Middle frontal gyrus (tissue), 1 donor: ENCODE data around the gene HACE1.
A peak's percentile ranks its signal among the peaks of the same experiment; 100 is the strongest.
"Not testable (repeated sequence)": the region's sequence is repeated elsewhere in the genome, so short reads cannot be mapped to it uniquely, and the experiment has no call there.

Experiments
- DNase-seq: peaks from one replicate; pipeline ENCODE4 v3.0.0-alpha.2; 2015; ENCODE audit warnings: low spot score; ENCODE audit errors: extremely low spot score

Gene HACE1, protein sequence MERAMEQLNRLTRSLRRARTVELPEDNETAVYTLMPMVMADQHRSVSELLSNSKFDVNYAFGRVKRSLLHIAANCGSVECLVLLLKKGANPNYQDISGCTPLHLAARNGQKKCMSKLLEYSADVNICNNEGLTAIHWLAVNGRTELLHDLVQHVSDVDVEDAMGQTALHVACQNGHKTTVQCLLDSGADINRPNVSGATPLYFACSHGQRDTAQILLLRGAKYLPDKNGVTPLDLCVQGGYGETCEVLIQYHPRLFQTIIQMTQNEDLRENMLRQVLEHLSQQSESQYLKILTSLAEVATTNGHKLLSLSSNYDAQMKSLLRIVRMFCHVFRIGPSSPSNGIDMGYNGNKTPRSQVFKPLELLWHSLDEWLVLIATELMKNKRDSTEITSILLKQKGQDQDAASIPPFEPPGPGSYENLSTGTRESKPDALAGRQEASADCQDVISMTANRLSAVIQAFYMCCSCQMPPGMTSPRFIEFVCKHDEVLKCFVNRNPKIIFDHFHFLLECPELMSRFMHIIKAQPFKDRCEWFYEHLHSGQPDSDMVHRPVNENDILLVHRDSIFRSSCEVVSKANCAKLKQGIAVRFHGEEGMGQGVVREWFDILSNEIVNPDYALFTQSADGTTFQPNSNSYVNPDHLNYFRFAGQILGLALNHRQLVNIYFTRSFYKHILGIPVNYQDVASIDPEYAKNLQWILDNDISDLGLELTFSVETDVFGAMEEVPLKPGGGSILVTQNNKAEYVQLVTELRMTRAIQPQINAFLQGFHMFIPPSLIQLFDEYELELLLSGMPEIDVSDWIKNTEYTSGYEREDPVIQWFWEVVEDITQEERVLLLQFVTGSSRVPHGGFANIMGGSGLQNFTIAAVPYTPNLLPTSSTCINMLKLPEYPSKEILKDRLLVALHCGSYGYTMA

DNA sequence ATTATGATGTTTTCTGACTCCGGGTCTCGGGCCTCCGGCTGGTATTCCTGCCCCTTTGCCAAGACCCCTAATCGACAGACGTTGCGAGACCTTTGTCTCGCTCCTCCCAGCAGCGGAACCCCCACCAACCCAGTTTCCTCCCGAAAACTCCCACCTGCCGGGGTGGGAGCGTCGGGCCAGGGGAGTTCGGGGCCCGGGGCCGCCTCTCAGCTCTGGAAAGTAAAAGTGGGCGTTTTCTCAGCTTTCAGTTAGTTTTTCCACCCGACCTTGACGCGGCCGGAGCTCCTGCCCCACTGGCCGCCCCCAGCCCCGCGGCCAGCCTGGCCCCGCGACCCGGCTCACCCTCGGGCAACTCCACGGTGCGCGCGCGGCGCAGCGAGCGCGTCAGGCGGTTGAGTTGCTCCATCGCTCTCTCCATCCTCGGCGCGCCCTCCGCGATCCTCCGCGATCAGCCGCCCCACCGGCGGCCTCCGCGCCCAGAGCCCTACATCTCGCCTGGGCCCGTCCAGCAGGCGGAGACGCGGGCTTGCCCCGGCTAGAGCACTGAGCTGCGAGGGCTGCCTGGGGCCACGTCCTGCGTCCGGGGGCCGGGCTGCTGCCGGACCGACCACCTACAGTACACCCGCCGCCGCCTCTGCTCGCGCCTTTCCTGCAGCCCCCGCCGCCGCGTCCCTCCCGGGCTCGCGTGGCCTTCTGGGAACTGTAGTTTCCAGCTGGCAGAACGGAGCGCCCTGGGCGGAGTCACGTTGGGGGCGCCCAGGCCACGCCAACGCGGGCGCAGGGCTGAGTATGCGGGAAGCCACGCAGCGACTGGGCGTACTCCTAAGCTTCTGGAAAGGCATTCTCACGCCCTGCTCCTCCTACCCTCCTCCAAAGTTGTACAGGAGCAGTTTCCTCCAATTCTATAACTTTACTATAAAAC, at the start of gene HACE1:
Gene HACE1, minus strand, starts transcription at position 695 of the 922 bp plus-strand sequence. Its CDS starts 277 bp downstream, at position 418.
- DNase-seq: peak; percentile 88

DNA sequence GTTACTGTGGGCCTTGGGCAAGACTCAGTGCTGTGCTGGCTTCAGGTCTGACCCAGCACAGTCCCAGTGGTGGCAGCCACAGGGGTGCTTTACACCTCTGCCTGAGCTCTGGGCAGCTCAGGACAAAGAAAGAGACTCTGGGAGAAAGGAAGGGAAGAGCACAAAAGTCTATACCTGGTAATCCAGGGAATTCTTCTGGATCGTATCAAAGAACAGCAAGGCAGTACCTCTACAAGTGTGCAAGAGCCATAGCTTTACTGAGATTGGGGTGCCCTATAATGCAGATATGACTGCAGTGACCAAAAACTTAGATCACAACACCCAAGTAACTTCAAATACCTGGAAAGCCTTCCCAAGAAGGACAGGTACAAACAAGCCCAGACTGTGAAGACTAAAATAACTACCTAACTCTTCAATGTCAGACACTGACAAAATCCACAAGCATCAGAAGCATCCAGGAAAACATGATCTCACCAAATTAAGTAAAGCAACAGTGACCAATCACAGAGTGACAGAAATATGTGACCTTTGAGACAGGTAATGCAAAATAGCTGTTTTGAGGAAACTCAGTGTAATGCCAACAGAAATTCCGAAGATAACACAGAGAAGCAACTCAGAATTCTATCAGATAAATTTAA, 49.3 kb upstream of the HACE1 start:
- no peak for DNase-seq

DNA sequence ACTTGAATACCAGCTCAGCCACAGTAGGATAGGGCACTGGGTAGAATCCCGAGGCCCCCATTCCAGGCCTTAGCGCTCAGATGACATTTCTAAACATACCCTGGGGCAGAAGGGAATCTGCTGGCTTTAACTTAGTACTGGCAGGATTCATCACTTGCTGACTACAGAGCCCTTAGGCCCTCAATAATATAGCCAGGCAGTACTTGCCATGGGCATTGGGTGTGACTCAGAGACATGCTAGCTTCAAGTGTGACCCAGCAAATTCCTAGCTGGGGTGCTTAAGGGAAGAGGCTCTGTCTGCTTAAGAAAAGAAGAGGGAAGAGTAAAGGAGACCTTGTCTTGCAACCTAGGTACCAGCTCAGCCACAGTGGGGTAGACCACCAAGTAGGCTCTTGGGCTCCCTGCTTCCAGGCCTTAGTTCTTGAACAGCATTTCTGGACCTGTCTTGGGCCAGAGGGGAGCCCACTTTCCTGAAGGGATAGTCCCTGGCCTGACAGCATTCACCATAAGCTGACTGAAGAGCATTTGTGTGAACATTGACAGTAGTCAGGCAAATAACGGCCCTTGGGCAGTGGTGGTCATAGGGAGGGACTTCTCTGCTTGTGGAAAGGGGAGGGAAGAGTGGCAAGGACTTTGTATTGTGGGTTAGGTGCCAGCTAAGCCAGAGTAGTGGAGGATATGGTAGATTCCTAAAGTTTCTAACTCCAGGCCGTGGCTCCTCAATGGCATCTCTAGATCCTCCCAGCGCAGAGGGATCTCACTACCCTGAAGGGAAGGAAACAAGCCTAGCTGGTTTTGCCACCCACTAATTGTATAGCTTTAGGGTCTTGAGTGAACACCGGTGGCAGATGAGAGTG, 48.5 kb upstream of the HACE1 start:
- DNase-seq: no peak

DNA sequence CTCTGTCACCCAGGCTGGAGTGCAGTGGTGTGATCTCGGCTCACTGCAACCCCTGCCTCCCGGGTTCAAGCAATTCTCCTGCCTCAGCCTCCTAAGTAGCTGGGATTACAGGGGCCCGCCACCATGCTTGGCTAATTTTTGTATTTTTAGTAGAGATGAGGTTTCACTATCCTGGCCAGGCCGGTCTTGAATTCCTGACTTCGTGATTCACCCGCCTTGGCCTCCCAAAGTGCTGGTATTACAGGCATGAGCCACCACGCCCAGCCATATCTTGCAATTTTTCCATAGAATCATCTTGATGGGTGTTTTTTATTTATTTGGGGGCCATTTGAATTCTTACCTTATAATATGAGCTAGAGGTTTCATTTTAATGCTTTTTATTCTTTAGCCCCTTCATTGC, 39.2 kb upstream of the HACE1 start:
- not testable (repeated sequence) for DNase-seq

DNA sequence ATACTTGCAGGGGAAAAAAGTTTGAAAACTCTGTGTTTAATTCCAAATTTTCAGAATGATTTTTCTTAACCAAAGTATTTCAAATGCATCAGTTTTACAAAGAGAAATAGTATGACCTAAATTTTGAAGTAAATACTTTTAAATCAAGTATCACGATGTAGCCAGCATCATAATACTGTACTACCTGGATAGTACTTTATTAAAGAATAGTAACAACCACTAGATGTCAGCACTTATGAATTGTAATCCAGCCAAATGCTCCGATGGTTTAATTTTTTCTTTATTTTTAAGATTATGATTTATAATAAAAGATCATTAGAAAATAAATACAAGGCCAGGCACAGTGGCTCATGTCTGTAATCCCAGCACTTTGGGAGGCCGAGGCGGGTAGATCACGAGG, 37.2 kb upstream of the HACE1 start:
- DNase-seq: no peak

DNA sequence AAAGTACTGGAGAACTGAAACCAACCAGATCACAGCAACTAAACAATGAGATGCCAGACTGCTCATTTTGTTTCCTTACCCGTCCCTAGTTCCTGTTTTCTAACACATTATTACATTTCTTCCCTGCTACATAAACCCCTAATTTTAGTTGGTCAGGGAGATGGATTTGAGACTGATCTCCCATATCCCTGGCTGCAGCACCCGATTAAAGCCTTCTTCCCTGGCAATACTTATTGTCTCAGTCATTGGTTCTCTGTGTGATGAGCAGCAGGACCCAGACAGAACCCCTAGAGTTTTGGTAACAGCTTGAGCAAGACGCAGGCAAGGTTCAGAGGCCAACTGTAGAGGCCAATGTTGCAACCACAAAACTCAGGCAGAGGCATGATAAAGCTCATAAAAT, 28.3 kb upstream of the HACE1 start:
- no peak for DNase-seq

DNA sequence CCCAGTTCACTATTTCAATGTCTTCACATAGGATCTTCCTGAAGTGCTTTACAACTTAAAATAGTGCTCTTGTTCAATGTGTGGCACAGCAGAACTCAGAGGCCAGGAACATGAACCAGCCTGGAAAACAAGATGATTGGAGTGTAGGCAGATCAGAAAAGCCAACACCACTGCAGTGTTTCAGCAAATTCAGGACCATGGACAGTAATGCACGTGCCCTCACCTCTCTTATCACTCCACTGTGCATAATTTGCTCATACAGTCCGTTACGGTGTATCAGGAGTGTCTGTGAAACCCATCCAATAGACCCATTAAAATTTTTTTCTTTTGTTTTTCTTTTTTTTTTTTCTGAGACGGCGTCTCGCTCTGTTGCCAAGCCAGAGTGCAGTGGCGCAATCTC, 27.6 kb upstream of the HACE1 start:
- DNase-seq: no peak

DNA sequence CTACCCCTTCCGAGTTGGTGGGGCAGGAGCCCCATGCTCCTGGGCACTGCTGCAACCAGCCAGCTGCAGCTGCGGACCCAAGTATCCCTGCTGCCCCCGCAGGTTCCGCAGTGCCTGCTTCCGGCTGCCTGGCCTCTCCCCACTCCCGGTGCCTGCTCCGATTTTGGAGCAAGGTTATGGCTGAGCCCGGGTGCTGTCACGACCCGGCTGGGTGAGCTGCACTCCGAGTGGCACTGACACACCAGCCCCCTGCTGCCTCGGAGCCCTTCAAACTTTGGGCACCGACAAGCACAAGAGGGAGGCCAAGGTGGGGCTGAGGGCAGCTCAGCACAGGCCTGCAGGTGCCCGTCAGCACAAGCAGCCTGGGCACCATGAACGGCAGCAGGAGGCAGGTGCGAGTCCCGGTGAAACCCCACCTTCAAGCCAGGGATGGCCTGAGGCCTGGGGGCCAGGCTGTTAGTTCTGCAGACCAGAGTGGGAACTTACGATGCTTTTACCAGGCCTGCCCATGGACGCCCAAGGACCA, 25.9 kb upstream of the HACE1 start:
- no peak for DNase-seq

DNA sequence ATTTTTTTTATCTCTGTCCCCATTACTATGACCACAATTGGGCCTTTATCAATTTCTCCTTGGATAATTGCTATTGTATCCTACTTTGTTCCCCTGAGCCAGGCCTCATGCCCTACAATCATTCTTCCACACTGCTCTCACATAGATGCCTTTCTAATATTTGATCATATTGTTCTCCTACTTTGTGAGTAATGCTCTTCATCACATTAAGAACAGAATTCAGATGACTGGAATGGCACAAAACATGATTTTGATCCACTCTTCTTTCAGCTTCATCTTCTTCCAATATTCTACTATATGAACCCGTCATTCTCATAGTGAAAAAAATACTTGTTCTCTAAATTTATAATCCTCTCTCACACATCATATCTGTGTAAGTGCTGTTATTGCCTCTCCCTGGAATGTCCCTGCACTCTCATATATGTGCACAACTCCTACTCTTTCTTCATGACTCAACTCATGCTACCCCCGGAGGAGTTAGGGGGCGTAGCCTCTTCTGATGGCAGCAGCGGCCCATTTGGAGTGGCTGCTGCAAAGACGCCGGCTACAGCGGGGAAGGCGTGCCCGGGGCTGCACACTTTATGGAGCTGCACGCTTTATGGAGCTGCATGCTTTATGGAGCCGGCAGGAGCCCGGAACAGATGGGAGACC, 25.3 kb upstream of the HACE1 start:
- DNase-seq: no peak

DNA sequence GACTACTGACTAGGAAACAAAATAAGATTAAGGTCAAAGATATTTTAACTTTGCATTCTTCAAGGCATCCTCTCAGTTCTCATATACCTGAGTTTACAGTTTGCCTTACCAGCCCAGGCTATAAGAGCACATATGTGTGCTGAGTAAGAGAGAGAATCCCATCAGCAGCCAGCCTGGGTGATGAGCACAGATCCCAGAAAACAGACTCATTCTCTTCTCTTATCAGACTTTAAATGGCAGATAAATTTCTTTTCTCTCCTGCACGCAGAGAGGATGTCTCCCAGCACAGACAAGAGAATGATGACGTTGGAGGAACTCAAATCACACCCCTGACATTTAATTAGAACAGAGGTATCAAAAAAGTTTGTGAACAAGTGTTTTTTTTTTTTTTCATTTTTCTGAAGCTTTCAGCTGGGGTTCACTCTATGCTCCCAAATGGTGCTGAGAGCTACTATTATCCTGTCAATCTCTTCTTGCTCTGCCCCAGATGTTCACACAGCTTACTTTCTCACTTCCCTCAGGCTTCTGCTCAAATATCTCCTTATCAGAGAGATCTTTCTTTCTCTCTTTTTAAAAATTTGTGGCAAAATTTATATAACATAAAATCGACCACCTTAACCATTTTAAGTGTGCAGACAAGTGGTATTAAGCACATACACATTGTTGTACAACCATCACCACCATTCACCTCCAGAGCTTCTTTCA, 22.4 kb upstream of the HACE1 start:
- no peak for DNase-seq

DNA sequence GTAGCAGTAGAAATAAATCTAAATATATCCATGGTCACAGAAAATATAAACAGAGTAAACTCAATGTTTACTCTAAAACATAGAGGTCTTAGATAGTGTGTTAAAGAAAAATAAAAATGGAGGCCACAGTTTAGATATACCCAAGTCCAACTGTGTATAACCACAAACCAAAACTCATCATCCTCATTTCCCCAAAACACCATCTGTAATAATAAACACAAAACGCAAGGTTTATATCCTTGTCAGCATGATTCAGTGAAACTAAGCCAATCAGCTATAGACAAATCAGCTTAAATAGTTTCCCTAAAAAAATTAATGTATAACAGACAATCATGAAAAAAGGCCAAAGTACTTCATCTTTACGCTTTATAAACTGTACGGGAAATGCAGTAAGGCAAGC, 2.7 kb upstream of the HACE1 start:
- no peak for DNase-seq

DNA sequence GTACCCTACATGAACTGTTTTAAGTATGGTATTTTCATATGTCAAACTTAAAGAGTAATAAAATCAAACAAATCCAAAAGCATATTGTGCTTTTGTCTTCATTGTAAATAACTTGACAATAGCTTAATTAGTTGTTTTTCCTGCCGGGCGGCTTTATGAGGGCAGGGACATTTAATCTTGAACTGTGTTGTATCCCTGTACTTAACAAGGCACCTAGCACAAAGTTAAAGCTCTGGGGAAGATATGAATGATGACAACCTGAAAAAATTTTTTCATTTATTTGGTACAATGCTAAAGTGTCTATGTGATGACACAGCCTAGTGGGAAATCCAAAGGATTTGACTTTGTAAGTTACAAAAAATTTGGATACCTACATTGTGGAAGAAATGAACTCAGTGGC, 502 bp upstream of the HACE1 start:
- DNase-seq: no peak

DNA sequence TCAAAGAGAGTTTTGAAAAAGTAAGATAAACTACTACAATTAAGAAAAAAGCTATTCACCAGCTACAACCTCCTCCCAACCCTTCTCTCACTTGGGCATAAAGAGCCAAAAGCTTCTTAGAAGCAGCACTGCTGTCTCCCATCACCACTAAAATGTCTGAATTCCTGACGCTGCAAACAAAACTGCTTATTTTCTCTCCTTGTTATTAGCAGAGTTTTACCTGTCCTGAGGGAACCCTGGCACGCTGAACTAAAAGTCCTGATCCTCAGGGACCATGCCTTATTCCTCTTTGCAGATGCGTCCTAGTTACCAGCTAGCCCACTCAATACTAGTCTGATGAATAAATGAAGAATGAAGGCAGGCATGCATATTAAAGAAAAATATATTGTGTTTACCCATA, 1.1 kb downstream of the HACE1 start:
- no peak for DNase-seq

DNA sequence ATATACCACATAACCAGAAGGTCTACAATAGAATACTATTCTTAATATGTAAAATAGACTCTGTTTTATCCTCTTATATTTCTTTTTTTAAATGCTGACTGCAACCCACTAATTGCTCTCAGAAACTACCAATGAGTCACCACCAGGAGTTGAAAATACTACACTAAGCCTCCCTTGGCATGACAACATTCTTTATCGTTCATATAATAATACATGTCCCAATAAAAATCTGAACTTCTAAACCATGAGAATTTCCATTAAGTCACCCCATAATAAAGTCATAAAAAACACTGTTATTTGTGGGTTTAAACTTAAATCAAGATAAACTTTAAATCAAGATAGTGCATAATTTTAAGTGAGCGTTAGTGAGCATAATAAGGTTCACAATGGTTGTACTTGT, 4.2 kb downstream of the HACE1 start:
- no peak for DNase-seq

DNA sequence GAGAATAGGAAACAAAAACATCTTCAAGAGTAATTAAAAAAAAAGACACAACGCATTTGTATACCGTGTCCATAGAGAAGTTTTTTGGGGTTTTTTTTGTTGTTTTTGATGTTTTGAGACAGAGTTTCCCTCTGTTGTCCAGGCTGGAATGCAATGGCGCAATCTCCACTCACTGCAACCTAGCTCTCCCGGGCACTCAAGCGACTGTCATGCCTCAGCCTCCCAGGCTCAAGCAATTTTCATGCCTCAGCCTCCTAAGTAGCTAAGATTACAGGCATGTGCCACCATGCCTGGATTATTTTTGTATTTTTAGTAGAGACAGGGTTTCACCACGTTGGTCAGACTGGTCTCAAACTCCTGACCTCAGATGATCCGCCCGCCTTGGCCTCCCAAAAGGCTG, 12.0 kb downstream of the HACE1 start:
- DNase-seq: not testable (repeated sequence)

DNA sequence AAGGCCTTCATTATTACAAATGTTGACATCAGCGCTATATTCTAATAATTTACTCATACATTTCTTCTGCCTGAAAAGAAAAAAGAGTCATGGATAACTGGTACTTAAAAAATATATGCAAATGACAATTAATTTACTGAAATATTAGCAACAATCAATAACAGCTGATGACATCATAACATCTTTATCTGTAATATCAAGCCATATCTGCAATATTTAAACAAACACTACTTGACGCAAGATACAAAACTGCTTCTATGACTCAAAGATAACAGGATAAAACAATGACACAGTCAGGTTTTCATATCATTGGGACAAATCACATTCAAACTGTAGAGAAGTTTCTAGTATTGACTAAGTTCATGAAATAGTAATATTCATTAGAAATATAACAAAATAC, 16.5 kb downstream of the HACE1 start:
- no peak for DNase-seq

DNA sequence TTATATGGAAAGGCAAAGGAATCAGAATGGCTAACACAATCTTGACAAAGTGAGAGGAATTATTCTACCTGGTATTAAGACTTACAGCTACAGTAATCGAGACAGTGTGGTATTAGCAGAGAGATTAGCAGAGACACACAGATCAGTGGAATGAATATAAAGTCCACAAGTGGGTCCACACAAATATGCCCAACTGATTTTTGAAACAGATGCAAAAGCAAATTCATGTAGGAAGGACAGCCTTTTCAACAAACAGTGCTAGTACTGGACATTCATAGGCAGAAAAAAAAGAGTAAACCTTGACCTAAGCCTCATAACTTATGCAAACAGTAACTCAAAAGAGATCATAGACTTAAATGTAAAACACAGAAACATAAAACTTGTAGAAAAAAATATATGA, 22.6 kb downstream of the HACE1 start:
- no peak for DNase-seq

DNA sequence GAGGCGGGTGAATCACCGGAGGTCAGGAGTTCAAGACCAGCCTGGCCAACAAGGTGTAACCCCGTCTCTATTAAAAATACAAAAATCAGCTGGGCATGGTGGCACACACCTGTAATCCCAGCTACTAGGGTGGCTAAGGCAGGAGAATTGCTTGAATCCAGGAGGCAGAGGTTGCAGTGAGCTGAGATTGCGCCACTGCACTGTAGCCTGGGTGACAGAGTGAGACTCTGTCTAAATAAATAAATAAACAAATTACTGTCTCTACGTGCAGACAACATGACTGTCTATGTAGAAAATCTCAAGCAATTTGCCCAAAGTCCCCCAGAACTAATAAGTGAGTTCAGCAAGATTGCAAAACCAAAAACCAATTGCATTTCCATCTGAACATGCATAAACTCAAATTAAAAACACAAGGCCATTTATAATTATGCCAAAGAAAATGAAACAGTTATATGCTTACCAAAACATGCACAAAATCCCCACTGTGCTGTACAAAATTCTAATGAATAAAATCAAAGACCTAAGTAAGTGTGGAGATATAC, 23.2 kb downstream of the HACE1 start:
- not testable (repeated sequence) for DNase-seq
